HEK293T (cell line): ENCODE results near the gene OPTC.

ENCODE experiments used
- BHLHE40 ChIP-seq: fragments of 450-650 bp; IDR thresholded peaks from 2 replicates; pipeline ENCODE4 v1.6.1; 2016; ENCODE audit warnings: mild to moderate bottlenecking, moderate library complexity, borderline replicate concordance
- CTBP1 ChIP-seq: fragments of 450-650 bp; IDR thresholded peaks from 2 replicates; pipeline ENCODE4 v1.6.1; 2016; ENCODE audit warnings: borderline replicate concordance
- ELF4 ChIP-seq: fragments of 450-650 bp; IDR thresholded peaks from 2 replicates; pipeline ENCODE4 v1.6.1; 2017; ENCODE audit warnings: antibody characterized with exemption
- FOXK2 ChIP-seq: fragments of 450-650 bp; IDR thresholded peaks from 2 replicates; pipeline ENCODE4 v1.6.1; 2016; ENCODE audit warnings: mild to moderate bottlenecking
- L3MBTL2 ChIP-seq: fragments of 450-650 bp; conservative IDR thresholded peaks from 2 replicates; pipeline ENCODE4 v1.6.1; 2016; ENCODE audit warnings: mild to moderate bottlenecking
- SP1 ChIP-seq: fragments of 450-650 bp; IDR thresholded peaks from 2 replicates; pipeline ENCODE4 v1.6.1; 2017
- SUZ12 ChIP-seq: fragments of 450-650 bp; IDR thresholded peaks from 2 replicates; pipeline ENCODE4 v1.6.1; 2016; ENCODE audit warnings: mild to moderate bottlenecking
- ZNF384 ChIP-seq: fragments of 450-650 bp; IDR thresholded peaks from 2 replicates; pipeline ENCODE4 v1.6.1; 2016

DNA sequence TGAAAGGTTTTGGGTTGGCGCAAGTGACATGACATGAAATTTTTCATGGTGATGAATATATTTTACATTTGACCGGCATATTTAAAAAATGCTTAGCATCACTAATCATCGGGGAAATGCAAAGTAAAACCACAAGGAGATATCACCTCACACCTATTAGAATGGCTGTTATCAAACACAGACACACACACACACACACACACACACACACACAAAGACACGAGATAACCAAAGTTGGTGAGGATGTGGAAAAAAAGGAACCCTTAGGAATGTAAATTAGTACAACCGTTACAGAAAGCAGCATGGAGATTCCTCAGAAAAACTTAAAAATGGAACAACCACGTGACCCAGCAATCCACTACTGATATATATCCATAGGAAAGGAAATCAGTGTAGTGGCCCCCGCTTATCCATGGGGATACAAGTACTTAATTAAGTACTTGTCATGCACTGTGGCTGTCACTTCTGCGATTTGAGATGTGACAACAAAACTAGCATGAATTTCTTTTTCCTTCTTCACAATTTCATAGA is 34.2 kb upstream of the OPTC start:
- TF ChIP-seq ELF4: no peak
- TF ChIP-seq ZNF384: no peak
- no peak for TF ChIP-seq SP1
- no peak for TF ChIP-seq SUZ12
- no peak for TF ChIP-seq CTBP1
- TF ChIP-seq BHLHE40: no peak
- no peak for TF ChIP-seq FOXK2
- no peak for TF ChIP-seq L3MBTL2
